Fibroblast of skin of right quadriceps (primary cell): ENCODE measurements around the gene CLK2.
"Not testable (repeated sequence)": the region's sequence is repeated elsewhere in the genome, so short reads cannot be mapped to it uniquely, and the experiment has no call there.

ENCODE experiments used
- DNase-seq: peaks from one replicate; pipeline ENCODE4 v3.0.0-alpha.2; 2013

CLK2 gene

GRCh38 chr1:155263067-155263466, 10.2 kb downstream of the CLK2 start:
- DNase-seq: no peak

- DNase-seq: peak; percentile 97
Observed at GRCh38 chr1:155261852-155262673, 11.2 kb downstream of the CLK2 start, which contains the start of gene SCAMP3. Gene SCAMP3, minus strand, starts transcription at chr1:155262360. Its CDS starts 209 bp downstream, at chr1:155262151.

DNA sequence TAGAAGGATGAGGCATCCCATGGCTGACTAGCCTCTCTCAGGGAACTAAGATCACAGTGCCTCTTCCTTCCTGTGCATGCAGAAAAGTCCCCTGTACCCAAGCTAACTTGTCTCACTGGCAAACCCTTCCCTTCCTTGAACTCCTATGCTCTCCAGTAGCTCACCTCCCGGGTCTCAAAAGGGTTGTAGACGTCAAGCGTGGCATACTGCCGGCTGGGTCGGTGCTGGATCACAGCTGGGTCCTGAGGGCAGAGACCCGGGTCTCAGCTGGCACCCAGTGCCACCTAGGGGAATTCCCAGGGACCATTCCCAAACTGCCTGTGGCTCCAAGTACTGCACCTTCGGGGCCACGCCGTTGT, 11.8 kb downstream of the CLK2 start:
- DNase-seq: no peak

- DNase-seq: no peak
Observed at GRCh38 chr1:155260276-155260675, 13.0 kb downstream of the CLK2 start.

- DNase-seq: no peak
Observed at GRCh38 chr1:155256058-155256852, 17.0 kb downstream of the CLK2 start.

DNA sequence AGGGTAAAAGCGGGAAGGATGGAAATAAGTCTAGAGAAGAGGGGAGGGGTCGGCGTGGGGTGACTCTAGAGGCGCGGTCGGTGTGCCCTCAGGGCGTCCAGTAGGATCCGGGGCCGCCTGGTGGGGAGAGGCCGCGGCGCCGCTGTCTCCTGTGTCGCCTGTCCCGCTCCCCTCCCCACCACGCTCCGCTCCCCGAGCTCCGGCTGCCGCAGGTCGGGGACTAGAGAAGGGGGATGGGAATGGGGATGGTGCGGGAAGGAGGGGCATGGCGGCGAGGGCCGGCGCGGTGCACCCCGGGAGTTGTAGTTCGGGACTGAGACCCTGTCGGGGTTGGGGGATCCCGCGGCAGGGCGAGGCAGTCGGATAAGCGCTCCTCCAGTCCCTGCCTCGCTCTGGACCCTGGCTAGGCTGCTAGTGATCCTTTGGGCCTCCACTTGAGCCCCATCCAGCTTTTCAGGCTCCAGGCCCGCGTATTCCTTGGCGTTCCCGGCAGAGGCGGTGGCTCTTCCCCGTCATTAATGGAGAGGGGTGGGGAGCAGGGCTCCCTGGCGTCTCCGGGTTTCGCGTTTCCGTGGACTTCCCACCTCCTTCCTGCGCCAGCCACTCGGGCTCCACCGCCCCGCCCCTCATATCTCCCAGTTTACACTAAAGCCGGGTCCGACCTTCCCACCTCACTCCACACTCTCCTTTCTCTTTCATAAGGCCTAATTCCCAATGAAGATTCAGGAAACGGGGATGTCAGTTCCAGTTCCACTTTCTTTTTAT, 17.9 kb downstream of the CLK2 start, which contains the start of gene ENTREP3:
TSS of gene ENTREP3 (minus strand) at position 241 of the 765 bp plus-strand sequence. CDS start 606 bp downstream, outside the sequence.
- peak; percentile 80 for DNase-seq

GRCh38 chr1:155254714-155255242, 18.5 kb downstream of the CLK2 start:
- no peak for DNase-seq

DNA sequence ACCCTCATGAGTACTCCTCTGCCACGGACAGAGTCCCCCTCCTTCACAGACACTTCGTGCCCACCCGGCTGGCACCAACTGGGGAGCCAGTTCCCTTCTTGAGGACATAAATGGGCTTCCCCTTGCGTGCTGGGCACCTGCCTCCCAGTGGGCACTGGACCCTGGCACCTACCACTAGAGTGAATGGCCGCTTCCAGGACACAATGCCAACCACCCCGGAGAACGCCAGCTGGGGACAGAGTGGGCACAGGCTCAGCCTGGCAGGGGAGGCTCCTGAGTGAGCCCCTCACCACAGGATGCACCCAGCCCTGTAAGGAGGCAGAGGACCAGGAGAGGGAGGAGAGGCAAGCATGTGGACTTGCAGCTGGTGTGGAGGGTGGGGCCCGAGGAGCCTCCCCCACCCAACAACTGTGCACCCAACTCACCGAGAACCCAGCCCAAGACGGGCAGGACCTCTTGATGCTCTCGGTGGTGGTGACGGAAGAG, 19.0 kb downstream of the CLK2 start:
- DNase-seq: no peak

DNA sequence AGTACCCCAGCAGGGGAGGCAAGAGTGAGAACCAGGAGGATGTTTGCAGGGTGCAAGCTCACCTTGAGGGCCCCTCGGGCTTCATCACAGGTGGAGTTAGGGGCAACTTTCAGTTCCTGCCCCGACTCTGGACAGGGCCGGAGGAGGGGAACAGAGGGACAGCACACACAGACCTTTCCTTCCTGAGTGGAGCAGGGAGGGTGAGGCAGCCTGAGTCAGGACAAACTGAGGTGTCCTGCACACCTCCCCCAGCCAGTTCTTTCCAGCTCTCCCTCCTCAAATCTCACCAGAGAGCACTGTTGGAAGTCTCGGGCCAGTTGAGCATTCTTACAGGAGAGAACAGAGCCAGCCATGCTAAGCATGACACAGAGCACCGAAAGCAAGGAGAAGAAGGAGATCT, 19.5 kb downstream of the CLK2 start:
- no peak for DNase-seq

- no peak for DNase-seq
Observed at GRCh38 chr1:155253208-155253607, 20.1 kb downstream of the CLK2 start.

DNA sequence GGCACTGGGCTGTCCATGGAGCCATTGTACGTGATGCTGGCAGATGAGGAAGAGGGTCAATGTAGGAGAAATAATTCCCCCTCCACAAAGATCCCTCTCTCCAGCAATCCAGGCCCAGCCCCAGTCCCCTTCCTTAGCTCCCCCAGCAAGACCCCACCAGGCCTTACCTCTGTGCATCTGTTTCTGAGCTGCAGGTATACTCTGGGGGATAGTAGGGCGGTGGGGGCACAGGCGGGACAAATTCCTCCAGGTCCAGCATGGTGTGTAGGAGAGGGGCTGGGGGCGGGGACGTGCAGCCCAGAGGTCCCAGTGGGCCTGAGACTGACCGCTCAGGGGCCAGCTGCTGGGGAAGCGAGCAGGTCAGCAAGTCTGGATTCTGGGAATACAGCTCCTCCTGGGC, 21.7 kb downstream of the CLK2 start:
- DNase-seq: no peak

- DNase-seq: peak; percentile 88
Observed at GRCh38 chr1:155250633-155251449, 22.5 kb downstream of the CLK2 start.

- DNase-seq: no peak
Observed at GRCh38 chr1:155250246-155250632, 23.1 kb downstream of the CLK2 start.

GRCh38 chr1:155247667-155248553, 25.4 kb downstream of the CLK2 start:
- no peak for DNase-seq

- not testable (repeated sequence) for DNase-seq
Observed at GRCh38 chr1:155246796-155247195, 26.5 kb downstream of the CLK2 start.

GRCh38 chr1:155245163-155245524, 28.2 kb downstream of the CLK2 start:
- DNase-seq: no peak

DNA sequence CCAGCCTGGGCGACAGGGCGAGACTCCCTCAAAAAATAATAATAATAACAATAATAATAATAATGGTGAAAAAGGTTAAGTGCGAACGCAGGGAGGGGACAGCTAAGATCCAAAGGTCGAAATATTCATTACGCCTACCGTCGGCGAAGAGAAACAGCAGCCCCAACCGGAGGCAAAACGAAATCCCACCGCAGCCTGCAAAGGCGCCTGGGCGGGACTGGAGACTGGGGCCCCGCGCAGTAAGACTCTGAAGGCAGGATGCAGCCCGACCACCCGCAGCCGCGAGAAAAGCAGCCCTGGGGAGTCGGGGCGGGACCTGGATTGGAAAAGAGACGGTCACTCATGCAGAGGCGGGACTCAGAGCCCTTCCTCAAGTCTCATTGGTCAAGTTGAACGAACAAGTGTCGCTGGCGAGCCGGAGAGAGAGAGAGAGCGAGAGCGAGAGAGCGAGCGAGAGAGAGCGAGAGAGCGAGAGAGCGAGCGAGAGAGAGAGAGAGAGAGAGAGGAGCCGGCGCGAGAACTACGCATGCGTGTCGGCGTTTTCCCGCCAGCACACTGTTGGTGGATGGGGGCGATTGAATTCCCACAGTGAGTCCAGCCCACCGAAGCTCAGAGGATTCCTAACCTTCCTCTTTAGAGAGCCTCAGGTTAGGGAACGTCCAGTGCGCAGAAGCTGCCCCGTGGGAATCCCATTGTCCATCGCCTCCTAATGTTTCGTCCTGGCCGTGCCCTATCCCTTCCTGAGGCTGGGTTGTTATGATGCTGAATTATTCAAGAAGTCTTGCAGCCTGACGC, 28.7 kb downstream of the CLK2 start:
- peak; percentile 100 for DNase-seq

DNA sequence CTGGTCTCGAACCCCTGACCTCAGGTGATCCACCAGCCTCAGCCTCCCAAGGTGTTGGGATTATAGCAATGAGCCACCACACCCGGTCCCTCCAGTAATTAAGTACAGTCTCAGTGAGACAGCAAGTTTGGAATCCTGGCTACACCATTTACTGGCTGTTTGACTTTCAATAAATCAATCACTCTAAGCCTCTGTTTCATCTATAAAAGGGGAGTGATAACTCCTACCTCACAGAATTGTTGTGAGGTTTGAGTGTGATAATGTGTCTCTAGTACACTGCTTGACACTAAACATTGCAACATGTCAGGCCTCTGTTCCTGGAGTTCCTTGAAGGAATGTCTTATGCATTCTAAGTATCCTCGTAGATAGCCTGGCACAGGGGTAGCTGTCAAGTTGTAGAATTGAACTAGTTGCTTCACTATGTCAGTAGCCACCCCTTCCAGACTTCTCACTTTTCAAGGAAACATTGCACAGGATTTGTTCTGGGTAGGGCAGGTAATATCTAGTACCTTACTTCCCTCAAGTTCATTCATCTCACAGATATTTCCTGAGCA, 30.4 kb downstream of the CLK2 start:
- DNase-seq: no peak

DNA sequence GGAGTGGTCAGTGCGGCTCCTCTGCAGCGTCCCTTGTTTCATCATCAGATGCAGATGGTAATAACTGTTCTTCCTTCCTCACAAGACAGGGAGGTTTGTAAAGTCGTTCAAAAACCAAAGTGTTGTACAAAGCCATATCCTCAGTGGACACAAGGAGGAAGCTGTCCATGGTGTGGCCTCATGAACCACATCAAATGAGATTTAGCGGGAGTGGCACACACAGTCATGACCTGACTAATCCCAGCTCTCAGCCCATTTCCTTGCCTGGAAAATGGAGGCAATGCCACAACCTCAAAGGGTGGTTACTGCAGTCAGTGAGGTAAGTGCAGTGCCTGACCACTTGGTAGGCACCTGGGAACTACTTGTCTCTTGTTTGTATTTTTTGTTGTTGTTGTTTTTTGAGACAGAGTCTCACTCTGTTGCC, 31.5 kb downstream of the CLK2 start:
- DNase-seq: no peak
